GM19043 (cell line): Measurements from ENCODE around the gene NR3C2.

Source experiments
- ATAC-seq: cut with Tn5 transposase; IDR thresholded peaks from one replicate; pipeline ENCODE4 v1.9.1; 2021; ENCODE audit warnings: low read depth; ENCODE audit not compliant: unreplicated experiment

NR3C2 gene

DNA sequence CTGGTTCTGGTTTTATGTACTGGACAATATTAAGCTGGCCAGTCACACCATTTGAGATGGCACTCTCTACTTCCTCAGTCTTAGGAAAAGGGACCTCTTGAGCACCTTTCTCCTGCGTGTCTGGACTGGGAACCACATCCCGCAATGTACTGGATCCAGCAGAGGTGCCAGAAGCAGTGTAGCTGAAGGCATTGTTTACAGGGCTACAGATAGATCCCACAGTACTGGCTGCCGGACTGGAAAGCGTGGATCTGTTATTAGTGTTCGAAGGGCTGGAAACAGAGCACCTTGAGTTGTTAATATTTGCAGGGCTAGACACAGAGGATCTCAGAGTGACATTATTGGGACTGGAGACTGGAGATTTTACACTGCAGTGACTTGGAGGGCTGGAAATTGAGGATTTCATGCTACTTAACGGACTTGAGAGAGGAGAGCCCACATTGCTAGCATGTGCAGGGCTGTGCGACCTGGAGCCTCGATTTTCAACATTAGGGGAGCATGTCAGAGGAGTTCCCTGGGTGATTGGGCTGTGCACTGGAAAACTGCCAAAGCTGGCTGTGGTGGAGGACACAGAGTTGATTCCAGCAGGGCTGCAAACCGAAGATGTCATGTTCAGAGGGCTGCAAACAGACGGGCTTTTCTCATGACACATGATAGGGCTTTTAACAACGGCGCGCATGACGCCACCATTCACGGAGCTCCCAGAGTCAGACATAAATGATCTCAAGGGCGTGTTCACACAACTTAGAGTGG, 6.4 kb downstream of the NR3C2 start:
- no peak for ATAC-seq

DNA sequence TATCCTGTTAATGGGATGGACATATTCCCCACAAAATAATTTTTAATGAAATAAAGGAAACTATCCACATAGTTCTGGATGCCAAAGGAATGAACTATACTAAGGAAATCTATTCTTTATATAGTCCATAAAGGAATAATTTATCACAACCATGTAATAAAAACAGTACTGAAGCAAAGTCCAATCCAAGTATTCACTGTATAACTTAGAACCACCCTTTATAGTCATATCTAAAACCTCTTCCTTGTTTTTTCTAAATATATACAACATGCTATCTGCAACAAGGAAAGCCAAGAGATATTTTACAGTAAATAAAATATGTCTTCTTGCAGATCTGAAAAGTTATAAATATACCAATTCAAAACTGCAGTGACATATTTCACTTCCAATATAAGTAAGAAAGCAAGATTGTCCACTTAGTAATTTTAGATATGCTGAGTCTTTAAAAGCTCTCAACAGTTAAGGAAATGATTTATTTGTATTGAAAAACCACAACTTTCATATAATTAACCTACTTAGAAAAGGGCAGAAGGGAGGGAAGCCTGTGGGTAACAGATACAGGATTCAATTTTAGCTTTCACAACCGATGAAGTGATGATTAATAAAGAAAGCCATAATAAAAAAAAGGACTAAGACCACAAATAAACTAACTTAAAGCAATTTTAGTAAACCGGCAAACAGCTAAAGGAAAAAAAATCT, 8.0 kb downstream of the NR3C2 start:
- no peak for ATAC-seq

DNA sequence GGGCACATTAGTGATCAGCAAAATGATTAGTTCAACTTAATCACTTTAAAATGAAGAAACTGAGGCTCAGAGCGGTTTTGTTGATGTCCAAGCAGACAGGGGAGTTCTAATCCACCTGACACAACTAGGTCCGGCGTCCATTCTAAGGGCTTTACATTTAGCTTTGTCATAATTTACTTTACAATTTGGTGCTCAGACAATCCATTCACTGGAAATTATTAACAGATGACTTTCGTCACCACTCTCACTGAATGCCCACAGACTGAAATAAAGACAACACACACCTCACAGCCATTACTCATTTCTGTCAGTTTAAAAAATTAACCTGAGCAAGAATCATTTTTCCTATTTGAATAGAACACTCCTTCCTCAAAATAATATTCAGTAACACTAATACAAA, 10.8 kb downstream of the NR3C2 start:
- ATAC-seq, result no peak

DNA sequence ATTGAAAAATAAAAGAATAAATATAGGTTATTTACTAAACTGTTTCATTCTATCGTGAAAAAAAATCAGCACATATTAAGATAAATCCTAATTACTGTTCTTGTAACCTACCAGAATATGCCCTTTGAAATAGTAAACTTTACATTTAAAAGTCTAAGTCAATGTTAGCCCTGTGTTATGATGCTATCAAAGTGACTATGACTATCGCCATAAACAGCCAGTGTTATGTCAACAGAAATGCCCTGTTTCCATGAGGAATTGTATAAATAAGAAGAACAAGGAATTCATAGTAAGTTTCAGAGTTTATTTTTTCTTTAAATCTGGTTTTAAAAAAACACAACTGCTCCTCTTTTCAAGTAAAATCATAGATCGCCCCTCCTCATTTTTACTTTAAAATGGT, 11.4 kb downstream of the NR3C2 start:
- ATAC-seq, result no peak

DNA sequence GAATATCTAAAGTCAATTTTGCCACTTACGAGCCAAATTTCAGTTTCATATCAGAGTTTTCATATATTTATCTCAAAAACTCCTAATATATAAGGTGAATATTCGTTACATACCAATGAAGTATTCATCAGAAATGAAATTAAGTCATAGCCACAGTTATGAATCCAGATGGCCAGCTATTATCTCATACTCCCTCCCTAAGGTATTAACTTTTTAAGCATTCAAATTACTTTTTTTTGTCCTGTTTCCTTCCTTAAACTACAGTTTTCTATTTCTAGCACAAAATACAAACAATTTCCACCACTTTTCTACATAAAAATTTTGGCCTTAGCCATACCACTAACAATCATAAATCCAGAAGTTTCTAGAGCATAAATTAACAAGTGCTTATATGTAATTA, 13.0 kb downstream of the NR3C2 start:
- ATAC-seq, result no peak

DNA sequence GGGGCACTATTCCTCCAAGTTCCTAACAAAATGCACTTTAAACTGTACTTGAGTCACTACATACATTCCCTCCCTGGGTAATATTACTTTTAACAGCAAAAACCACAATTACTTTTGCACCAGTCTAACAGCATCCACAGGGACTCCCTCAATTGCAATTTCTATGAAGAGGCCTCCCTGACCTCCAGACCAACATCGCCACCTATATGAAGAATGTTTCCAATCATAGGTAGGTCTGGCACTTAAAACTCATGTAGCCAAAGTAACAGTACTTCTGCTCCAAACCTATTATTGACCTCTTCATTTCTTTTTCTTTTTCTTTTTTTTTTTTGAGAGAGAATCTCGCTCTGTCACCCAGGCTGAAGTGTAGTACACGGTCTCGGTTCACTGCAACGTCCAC, 15.6 kb downstream of the NR3C2 start:
- no peak for ATAC-seq

DNA sequence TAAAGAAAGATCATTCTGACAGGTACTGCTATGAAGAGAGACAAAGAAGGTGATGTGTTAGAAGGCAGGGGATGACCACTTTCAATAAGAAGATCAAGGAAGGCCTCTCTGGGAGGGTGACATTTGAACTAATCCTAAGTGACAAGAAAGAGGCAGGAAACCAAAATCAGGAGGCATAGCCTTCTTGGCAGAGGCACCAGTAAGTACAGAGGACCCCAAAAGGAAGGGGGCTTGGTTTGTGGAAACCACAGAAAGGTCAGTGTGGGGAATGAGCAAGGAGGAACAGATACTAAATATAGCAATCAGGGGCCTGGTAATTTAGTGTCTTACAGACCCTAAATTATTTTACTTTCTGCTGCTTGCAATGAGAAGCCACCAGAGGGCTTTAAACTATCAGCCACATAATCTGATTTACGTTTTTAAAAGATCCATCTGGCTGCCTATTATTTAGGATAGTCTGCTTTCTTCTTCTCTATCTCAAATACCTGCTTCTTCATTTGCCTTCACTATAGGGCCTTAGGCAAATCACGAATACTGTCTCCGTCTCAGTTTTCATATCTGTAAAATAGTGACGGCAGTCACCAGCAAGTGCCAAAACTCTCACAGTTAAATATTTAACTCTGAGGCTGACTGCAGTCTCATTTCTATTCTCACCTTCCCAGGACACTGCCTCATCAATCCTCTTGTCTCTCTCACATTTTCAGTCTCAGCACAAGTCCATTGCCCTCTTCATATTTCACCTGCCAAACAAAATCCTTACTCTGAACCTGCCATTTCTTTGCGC, 16.7 kb downstream of the NR3C2 start:
- no peak for ATAC-seq

DNA sequence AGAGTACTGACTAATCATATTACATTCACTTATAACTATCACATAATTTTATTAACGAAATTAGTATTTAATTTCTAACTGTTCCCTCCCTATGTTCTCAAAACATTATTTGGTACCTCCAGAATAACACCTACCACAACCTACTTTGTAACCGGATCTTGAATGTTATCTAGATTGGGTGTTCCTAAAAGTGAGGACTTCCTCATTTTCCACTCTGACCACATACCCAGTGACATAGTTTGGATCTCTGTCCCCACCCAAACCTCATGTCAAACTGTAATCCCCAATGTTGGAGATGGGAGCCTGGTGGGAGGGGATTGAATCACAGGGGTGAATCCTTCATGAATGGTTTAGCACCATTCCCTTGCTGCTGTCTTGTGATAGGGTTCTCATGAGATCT, 21.8 kb downstream of the NR3C2 start:
- no peak for ATAC-seq

DNA sequence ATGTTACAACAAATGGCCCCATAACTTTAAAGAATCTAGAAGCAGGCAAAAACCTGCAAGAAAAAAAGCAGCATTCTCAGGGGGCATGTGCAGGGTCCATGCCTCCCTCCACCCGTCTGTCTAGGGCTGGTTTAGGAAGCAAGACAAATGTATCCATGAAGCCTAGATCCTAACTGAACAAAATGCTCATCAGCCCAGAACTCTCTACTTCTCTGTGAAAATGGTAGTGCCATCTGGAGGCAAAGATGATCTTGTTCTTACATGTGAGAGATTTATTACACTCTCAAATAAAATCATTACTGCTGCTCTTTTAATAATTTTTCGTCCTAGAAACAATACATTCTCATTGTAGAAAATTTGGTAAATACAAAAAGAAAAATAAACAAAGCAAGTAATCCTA, 26.7 kb downstream of the NR3C2 start:
- ATAC-seq, result no peak

DNA sequence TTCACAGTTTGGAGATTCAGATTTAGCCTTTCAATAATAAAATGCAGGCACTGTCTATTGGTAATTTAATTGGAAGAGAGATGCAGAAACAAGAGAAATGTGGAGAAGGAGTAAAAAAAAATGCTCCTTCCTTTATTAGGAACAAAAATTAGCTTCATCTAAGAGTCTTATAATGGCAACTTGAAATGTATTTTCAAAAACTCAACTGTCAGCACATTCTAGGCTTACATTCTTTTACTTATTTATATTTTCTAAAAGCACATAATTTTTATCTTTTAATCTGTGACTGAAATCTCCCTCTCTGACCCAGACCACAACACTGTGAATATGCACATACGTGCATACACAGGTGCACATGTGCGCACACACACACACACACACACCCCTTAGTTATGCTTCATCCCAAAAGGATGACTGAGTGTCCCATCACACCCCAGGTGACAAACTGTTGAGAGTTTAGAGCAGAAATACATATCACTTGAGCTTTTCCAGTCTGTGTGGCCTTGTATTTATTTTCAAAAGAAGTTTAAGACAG, 29.7 kb downstream of the NR3C2 start:
- no peak for ATAC-seq

DNA sequence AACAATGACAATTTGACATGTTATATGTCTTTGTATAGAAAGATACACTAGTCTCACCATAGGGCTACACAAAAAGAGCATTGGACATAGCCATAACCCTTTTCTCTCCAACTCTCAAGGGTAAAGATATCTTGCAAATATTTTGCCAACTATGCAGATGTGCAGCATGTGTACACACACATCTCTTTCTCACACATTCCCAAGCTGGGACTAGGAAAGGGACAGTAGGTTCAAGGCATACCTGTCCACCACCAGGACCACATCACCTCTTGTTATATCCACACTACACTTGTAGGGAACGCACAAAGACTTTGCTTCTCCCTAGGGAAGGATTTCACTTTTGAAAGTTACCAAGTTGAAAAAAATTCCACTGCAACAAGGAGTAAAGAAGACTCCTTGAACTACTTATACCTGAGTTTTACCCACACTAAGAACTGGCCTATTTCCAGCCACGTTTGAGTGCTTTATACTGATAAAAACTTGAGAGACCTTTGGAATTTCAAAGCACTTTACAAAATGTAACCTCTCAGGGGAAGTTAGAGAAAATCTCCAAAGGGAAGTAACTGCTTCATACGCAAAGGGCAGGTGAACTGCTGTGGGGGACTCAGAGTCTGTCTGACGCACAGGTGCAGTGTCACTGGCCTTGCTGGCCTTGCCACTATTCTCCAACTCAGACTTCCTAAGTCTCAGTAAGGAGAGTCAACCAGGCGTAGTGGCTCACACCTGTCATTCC, 36.9 kb downstream of the NR3C2 start:
- no peak for ATAC-seq

DNA sequence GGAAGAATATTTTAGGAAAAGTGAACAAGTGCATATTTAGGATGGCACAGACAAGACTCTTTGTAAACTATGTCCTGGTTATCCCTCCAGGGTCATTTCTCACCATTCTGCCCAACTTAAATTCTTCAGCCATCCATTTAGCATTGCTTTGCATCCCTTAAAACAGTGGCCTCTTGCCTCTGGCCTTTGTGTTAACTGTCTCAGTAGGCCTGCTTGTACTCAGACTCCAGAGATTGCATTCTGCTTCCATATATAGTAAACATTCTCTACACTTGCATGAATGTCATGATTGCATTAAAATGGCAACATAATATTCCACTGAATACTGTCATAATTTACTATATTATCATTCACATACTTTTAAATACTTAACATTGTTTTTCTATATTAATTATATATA, 43.2 kb downstream of the NR3C2 start:
- no peak for ATAC-seq

DNA sequence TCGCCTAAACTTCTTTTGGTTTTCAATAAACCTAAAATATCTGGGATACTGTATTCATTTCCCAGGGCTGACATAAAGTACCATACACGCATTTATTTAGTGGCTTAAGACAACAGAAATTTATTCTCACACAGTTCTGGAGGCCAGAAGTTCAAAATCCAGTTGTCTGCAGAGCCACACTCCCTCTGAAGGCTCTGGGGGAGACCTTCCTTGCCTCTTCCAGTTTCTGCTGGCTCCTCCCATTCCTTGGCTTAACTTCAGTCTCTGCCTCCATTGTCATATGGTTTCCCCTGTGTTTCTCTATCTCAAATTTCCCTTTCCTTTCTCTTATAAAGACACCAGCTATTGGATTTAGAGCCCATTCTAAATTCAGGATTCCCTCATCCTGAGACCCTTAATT, 44.4 kb downstream of the NR3C2 start:
- ATAC-seq, result no peak

DNA sequence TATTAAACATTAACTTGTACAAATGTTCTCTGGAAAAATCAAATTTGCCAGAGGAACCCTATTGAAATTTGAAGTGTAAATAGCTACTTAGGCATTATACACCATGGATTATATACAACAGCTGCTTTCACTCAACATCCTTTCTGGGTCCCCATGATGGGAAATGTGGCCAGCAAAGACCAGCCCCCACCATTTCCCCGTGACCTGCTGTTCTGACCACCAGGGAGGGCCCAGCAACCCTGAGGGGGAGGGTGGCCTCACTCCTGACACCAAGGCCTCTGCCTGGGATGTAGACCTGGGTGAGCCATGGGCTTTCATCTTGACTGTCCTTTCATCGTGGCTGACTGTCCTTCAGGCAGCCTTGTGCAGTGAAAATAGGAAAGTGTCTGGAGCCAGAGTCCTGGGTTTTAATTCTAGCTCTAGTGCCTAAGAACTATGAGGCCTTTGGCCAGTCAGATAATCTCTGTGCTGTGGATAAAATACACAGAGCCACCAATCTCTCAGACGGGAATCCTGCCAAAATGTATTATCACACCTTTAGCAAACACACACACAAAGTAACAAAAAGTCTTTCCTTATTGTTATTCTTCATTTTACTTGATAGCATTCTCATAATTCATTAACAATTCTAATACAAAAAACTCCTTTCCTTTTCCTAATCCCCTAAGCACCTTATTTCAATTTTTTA, 45.1 kb downstream of the NR3C2 start:
- no peak for ATAC-seq

DNA sequence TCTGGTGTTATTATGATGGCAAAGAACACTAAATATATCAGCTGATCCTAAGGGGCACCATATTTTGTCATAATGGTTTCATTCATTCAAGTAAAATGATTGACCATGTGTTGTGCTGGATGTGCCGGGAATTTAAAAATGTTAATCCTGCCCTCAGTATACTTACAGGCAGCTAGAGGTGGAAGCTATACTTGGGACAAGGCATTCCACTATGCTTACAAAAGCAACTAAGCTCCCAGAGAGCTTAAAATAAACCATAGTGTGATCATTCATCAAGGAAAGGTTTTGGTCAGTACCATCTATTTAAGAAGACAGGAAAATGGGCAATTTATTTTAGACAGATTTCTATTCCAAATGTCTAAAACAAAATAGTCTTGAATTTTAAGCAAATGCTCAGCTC, 46.4 kb downstream of the NR3C2 start:
- no peak for ATAC-seq

DNA sequence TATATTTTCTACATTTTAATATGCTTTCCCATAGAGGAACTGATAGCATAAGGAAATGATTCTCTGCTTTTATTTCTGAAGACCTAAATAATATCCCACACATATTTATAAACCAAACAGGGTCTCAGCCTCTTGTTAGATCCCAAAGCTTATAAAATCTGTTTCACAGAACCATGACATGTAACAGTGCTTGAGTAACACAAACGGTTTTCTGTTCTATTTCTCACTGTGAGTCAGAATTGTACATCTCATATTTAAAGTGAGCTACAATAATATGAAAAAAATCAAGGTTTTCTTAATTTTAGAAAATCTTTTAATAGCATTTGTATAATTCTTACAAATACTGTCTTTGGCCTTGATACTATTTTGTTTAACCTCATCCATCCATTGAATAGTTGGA, 51.2 kb downstream of the NR3C2 start:
- no peak for ATAC-seq

DNA sequence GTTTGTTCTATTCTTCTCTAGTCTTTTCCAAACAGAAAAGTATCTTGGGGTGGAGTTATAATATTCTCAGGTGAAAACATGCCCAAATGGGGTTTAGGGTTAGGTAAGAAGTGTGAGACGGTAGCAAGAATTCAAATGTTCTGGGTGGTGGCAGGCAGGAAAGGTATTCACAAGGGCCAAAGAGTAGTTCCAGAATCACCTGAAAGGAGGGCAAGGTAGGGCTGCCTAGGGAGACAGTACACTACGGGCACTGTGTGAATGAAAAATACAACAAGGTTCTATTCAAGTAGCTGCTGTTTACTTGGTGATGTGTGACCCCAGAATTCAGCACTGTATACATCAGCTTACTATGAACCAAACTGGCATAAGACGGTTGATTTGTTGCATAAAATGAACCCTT, 51.9 kb downstream of the NR3C2 start:
- ATAC-seq, result no peak

DNA sequence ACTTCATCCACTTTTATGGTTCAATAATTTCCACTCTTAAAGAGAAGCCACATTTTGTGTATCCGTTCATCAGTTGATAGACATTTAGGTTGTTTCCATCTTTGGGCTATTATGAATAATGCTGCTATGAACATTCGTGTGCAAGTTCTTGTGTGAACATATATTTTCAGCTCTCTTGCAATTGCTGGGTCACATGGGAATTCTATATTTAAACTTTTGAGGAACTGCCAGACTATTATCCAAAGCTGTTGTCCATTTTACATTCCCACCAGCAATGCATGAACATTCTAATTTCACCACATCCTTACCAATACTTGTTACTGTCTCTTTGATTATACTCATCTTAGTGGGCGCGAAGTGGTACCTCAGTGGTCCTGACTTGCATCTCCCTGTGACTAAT, 61.9 kb downstream of the NR3C2 start:
- no peak for ATAC-seq

DNA sequence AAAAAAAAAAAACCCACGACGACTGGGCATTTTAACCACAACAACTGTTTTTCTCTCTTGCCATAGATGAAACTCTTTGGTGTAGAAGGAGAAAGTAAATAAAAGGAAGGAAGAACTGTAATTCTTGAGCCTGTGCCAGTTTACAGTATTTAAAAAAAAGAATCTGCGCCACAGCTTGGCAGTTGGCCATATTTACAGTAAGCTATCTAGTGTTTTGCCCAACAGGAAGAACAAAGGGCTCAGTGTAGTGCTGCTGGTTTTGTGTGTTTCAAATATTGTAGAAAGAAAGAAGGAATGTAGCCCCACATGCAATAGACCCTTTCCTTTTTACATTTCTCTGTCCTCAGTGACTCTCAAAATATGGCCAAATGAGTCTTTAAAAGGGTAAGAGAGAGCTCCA, 66.1 kb downstream of the NR3C2 start:
- no peak for ATAC-seq

DNA sequence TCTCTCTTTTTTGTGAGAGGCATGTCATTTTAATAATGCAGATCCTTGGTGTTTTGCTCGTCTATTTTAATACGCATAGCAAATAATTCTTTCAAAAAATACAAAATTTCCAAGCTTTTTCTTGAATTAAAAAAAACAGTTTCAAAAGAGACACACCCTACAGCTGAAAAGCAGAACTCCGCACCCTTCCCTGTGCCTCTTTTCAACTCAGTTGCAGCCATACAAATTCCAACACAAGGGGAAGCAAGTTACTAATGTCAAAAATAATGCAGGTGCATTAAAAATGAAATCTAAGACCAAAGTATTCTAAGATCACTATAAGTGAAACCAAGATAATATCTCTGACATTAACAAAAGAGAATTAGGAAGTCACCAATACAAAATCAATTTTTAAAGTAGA, 66.6 kb downstream of the NR3C2 start:
- ATAC-seq, result no peak
